Activated naive CD4-positive, alpha-beta T cell treated with Interleukin-2 at 50 U/mL for 16 hours (primary cell): ENCODE measurements around the gene SLC22A15.

Experiments
- DNase-seq: peaks from one replicate; pipeline ENCODE4 v3.0.0-alpha.2; 2020

SLC22A15 gene

GRCh38 chr1:116110567-116111523 is 134.5 kb downstream of the SLC22A15 start, which contains the start of gene MAB21L3:
Gene MAB21L3 (plus strand): TSS chr1:116111399. CDS start chr1:116112616, 1,217 bp downstream.
- no peak for DNase-seq

- no peak for DNase-seq
These were observed 135.3 kb downstream of the SLC22A15 start for GRCh38 chr1:116111524-116112021.

GRCh38 chr1:116112388-116113140 is 136.3 kb downstream of the SLC22A15 start:
- DNase-seq, result no peak

GRCh38 chr1:116113615-116114014 is 137.3 kb downstream of the SLC22A15 start:
- DNase-seq, result no peak

- no peak for DNase-seq
These were observed 139.4 kb downstream of the SLC22A15 start for GRCh38 chr1:116115476-116116439.

GRCh38 chr1:116118471-116118870 is 142.2 kb downstream of the SLC22A15 start:
- DNase-seq, result no peak
